NCI-H2107 treated with DMSO at 0.1 percent for 48 hours (cell line): ENCODE results near the gene KYNU.
"Not testable (repeated sequence)": the region's sequence is repeated elsewhere in the genome, so short reads cannot be mapped to it uniquely, and the experiment has no call there.

ENCODE experiments used
- DNase-seq: peaks from one replicate; lab custom pipeline; 2025; ENCODE audit not compliant: unreplicated experiment; lab: John Stamatoyannopoulos, UW

The KYNU gene

GRCh38 chr2:143084462-143084861 lies 207.0 kb downstream of the KYNU start:
- DNase-seq = no peak

GRCh38 chr2:143085125-143085784 lies 207.8 kb downstream of the KYNU start:
- no peak for DNase-seq

DNA sequence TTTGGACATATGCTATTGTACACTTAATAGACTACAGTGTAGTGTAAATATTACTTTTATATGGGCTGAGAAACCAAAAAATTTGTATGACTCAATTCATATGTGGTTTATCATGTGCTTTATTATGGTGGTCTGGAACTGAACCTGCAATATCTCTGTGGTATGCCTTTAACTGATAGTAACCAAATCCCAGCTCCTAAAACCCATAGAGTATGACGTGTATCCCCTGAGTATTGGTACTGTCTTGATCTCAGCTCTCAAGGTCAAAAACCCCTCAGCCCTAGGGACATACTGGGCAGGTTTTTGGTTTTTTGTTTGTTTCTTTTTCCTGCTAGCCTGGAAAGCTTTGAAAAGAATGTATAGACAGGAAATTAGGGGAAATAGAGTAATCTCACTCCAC lies 209.6 kb downstream of the KYNU start:
- DNase-seq = no peak

- DNase-seq = no peak
These were observed 210.9 kb downstream of the KYNU start for GRCh38 chr2:143088388-143088787.

DNA sequence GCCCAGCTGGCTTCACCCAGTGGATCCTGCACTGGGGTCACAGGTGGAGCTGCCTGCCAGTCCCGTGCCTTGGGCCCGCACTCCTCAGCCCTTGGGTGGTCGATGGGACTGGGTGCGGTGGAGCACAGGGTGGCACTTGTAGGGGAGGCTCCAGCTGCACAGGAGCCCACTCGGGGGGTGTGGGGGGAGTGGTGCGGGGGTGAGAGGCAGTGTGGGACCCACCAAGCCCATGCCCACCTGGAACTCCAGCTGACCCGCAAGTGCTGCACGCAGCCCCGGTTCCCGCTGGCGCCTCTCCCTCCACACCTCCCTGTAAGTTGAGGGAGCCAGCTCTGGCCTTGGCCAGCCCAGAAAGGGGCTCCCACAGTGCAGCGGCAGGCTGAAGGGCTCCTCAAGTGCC lies 212.1 kb downstream of the KYNU start:
- DNase-seq = not testable (repeated sequence)
